HG03095 (cell line): ENCODE data around the gene CCDC12.

Experiments used
- ATAC-seq: cut with Tn5 transposase; IDR thresholded peaks from one replicate; pipeline ENCODE4 v1.9.1; 2021; ENCODE audit warnings: moderate library complexity; ENCODE audit not compliant: unreplicated experiment

CCDC12 gene

GRCh38 chr3:46996689-46997452 lies 20.3 kb upstream of the CCDC12 start:
- no peak for ATAC-seq

- ATAC-seq, result no peak
Observed at GRCh38 chr3:46995901-46996562, 19.5 kb upstream of the CCDC12 start.

- ATAC-seq, result no peak
Observed at GRCh38 chr3:46994801-46995731, 18.5 kb upstream of the CCDC12 start.

- no peak for ATAC-seq
Observed at GRCh38 chr3:46993986-46994385, 17.4 kb upstream of the CCDC12 start.

GRCh38 chr3:46993292-46993691 lies 16.7 kb upstream of the CCDC12 start:
- no peak for ATAC-seq

- no peak for ATAC-seq
Observed at GRCh38 chr3:46992231-46992630, 15.7 kb upstream of the CCDC12 start.

DNA sequence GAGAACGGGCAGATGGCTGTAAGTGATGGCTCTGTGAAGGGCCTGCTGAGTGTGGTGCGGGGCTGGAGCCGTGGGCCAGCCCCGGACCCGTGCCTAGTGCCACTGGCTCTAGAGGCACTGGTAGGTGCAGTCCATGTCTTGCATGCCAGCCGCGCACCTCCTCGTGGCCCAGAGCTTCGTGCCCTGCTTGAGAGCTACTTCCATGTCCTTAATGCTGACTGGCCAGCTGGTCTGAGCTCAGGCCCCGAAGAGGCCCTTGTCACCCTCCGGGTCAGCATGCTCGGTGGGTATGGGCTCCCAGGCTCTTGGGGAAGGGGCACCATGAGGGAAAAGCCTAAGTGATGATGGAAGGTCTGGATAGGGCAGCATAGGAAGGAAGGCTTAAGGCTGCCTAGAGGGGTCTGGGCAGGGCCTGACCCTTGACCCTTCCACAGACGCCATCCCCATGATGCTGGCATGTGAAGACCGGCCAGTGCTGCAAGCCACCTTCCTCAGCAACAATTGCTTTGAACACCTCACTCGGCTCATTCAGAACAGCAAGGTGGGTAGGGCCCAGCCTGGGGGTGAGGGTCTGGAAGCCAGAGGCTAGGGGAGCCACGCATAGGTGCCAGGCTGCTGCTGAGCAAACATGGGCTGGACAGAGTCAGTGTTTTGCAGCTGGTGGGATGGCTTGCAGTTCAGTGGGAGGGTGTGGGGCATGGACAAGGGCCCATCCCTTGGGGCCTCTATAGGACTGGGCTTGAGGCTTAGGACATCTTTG lies 15.0 kb upstream of the CCDC12 start:
- ATAC-seq, result no peak

GRCh38 chr3:46990573-46991374 lies 14.2 kb upstream of the CCDC12 start:
- ATAC-seq, result no peak

- ATAC-seq, result no peak
Observed at GRCh38 chr3:46989146-46989810, 12.7 kb upstream of the CCDC12 start.

- no peak for ATAC-seq
Observed at GRCh38 chr3:46988616-46989015, 12.1 kb upstream of the CCDC12 start.

DNA sequence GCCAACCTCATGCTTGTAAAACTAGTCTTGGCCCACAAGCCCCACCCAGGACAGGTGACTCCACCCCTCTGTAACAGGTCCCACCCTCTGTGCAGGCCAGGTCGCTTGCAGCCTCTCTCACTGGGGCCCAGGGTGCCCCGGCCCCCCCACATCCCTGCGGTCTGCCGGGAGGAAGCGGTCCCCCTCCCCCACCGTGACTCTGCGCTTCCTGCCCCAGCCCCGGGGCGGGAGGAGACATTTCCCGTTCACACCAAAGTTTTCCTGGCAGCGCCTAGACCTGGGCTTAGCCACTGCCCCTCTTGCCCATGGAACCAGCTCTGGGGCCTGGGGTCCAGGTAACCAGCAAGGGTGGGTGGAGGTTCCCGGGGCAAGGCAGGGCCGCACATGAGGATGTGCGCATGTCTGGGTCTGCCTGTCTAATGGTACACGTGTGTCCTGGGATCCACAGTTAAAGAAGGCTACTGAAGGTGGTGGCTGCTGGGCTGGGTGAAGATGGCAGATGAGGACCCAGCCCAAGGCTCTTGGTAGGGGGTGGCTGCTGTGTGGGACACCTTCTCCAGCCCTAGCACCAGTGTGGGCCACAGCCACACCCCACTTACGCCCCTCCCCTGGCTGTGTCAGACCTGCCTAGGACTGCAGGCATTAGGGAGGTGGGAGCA lies 11.3 kb upstream of the CCDC12 start:
- peak; percentile 61 for ATAC-seq

DNA sequence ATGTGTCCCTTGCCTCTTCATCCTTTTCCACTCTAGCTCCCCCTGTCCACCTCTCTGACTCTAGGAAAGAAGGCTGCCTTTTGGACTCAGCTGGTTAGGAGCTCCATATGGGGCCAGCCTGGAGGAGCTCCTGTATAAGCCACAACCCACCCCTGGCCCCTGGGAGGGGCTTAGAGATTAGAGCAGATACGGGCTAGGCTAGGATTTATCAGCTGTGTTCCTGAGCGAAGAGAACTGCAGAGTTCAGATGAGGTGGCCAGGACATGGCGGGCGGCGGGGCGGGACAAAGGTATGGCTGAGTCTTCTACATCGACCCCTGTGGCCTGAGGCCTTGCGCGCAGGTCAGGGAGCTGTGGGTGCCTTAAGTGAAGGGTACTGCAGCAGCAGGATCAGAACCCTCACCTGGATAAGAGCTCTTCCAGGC lies 10.8 kb upstream of the CCDC12 start:
- ATAC-seq, result peak; percentile 2

- no peak for ATAC-seq
Observed at GRCh38 chr3:46986782-46987310, 10.3 kb upstream of the CCDC12 start.

GRCh38 chr3:46986055-46986730 lies 9.6 kb upstream of the CCDC12 start:
- ATAC-seq, result no peak

GRCh38 chr3:46985588-46985987 lies 9.0 kb upstream of the CCDC12 start:
- ATAC-seq, result no peak

DNA sequence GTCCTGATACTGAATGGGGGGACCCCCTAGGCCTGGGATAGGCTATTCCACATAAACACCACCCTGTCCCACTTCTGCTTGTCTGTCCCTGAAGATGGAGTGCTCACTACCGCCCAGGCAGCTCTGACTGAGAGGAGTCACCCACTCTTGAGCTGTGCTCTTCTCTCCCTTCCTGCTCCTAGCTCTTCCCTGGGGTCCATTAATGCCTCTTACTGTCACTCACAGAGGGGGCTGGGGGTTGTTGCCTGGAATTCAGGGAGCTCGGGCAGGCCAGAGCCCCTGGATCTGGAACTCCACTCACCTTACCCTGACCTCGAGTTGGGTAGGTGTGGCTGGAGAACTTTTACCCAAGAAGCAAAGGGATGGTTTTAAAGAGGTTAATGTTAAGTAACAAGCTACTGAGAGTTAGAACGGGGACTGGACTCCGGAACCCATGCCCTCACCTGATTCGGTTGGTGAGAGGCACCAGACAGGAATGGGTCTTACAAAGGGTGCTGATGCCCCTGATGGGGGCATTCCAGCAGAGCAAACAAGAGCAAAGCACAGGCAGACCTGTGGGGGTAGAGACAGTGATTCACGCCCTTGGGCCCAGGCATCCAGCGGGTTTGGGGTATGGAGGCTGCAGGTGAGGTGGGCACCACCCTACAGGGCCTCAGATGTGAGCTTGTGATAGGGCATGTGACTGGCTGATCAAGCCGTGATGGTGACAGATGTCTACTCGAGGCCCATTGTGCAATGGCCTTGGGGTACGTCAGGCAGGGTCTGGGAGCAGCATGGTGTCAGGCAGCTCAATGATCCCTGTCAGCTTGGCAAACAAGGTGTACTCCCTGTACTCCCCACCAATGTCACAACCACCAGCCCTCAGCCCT lies 8.3 kb upstream of the CCDC12 start:
- no peak for ATAC-seq

GRCh38 chr3:46982546-46982945 lies 6.0 kb upstream of the CCDC12 start:
- no peak for ATAC-seq
